Panc1 (cell line): ENCODE measurements around the gene ARHGDIB. TPM values are rescaled to one million over a fixed set of nuclear protein-coding genes. Genes with fewer than 3 reads are reported as not detected.

Experiments
- ATAC-seq: fragments of 200-7000 bp; cut with Tn5 transposase; 2 replicates; pipeline ENCODE4 v1.9.1; 2020; ENCODE audit warnings: mild to moderate bottlenecking, moderate library complexity
- BruUV-seq: library from RNA; stranded (reverse); fragments of 400-500 nt; replicated peaks from 2 replicates; lab custom pipeline; 2021; lab: Mats Ljungman, UMichigan
- CTCF ChIA-PET: fragments of 300-600 bp; sonication (Branson Sonifier 250); formaldehyde crosslinking; loops from one replicate; lab custom pipeline; 2022; ENCODE audit warnings: antibody characterized with exemption; lab: Charles Lee
- POLR2A ChIA-PET: fragments of 300-600 bp; sonication (Branson Sonifier 250); formaldehyde crosslinking; loops from one replicate; lab custom pipeline; 2022; ENCODE audit warnings: antibody characterized with exemption; lab: Charles Lee
- DNase-seq: peaks from one replicate; pipeline ENCODE4 v3.0.0-alpha.2; 2010; ENCODE audit warnings: low read depth, low spot score
- H3K27ac ChIP-seq: 2 replicates; pipeline ENCODE4 v1.5.1; 2011; ENCODE audit warnings: mild to moderate bottlenecking, low read length, inconsistent platforms
- H3K27me3 ChIP-seq: fragments of 200-500 bp; sonication (Bioruptor generic); 2 replicates; pipeline ENCODE4 v1.6.0; 2014; ENCODE audit warnings: low read length, inconsistent platforms; ENCODE audit not compliant: control insufficient read depth, insufficient read depth
- H3K36me3 ChIP-seq: fragments of 200-500 bp; sonication (Bioruptor generic); 2 replicates; pipeline ENCODE4 v1.5.1; 2014; ENCODE audit warnings: inconsistent platforms, mild to moderate bottlenecking, low read length, moderate library complexity; ENCODE audit not compliant: control insufficient read depth, insufficient read depth
- H3K4me1 ChIP-seq: 2 replicates; pipeline ENCODE4 v1.5.1; 2011; ENCODE audit warnings: inconsistent platforms, mild to moderate bottlenecking, low read length, moderate library complexity; ENCODE audit not compliant: control insufficient read depth, insufficient read depth
- H3K4me3 ChIP-seq, 2 experiments: 2 replicates each; pipeline ENCODE4 v1.5.1; 2011 to 2012; ENCODE audit warnings: low read depth in 2 of 2, low read length in 2 of 2, mild to moderate bottlenecking in 2 of 2, inconsistent platforms in 1 of 2, moderate library complexity in 1 of 2
- H3K9me3 ChIP-seq: fragments of 200-500 bp; sonication (Bioruptor generic); 2 replicates; pipeline ENCODE4 v1.5.1; 2014; ENCODE audit warnings: low read depth, mild to moderate bottlenecking, inconsistent platforms, low read length, moderate library complexity; ENCODE audit not compliant: control insufficient read depth, insufficient read depth
- CTCF ChIP-seq: fragments of 450-650 bp; IDR thresholded peaks from 2 replicates; pipeline ENCODE4 v1.5.1; 2017; ENCODE audit warnings: mild to moderate bottlenecking
- POLR2AphosphoS5 ChIP-seq: IDR thresholded peaks from 2 replicates; pipeline ENCODE4 v1.6.1; 2012; ENCODE audit warnings: mild to moderate bottlenecking, low read depth, low read length, moderate library complexity
- REST ChIP-seq, 2 experiments: IDR thresholded peaks; 2 replicates each; pipeline ENCODE4 v1.6.1; 2011 to 2012; ENCODE audit warnings: low read depth in 2 of 2, control low read depth in 1 of 2, low read length in 1 of 2, mild to moderate bottlenecking in 1 of 2, moderate library complexity in 1 of 2; ENCODE audit not compliant: insufficient read depth in 1 of 2
- SIN3A ChIP-seq: IDR thresholded peaks from 2 replicates; pipeline ENCODE4 v1.6.1; 2012; ENCODE audit warnings: low read depth, mild to moderate bottlenecking, low read length, moderate library complexity, borderline replicate concordance; ENCODE audit not compliant: insufficient read depth
- TCF7L2 ChIP-seq: IDR thresholded peaks from 2 replicates; pipeline ENCODE4 v1.6.1; 2011; ENCODE audit warnings: mild to moderate bottlenecking, low read depth, low read length, inconsistent platforms
- in situ Hi-C: cut with HindIII; loops from 2 replicates; pipeline ENCODE4 v1.10.0; 2016; ENCODE audit warnings: low sequenced_read_pairs, low pct_unique_long_range_greater_than_20kb
- intact Hi-C: fragments of 100-400 bp; cut with micrococcal nuclease; formaldehyde crosslinking; loops from one replicate; pipeline ENCODE4 v1.10.0; 2022; ENCODE audit not compliant: unreplicated experiment
- total RNA-seq: library from RNA; stranded (reverse); gene quantifications from one replicate; pipeline ENCODE4 v1.2.1, GENCODE V29; 2021; ENCODE audit not compliant: unreplicated experiment

The ARHGDIB gene
- total RNA-seq, 1 experiment from 2014 or later: 1.6 TPM

- BruUV-seq: no TSS peak
- POLR2A ChIA-PET: no interaction called here
Observed at GRCh38 chr12:14984036-14984435, 22.6 kb upstream of the ARHGDIB start.

GRCh38 chr12:14982991-14983390, 21.6 kb upstream of the ARHGDIB start:
- Histone ChIP-seq H3K9me3 (no peaks in the 10 kb centered on the region), H3K27me3 (no peaks in the 10 kb centered on the region), H3K36me3 (no peaks in the 10 kb centered on the region), H3K4me1 (no peaks in the 10 kb centered on the region), H3K4me3 (no peak overlapping the region), H3K27ac (no peak overlapping the region)
- no peak for TF ChIP-seq SIN3A
- TF ChIP-seq POLR2AphosphoS5: no peak
- TF ChIP-seq CTCF: no peak
- ATAC-seq (no peak), DNase-seq (no peak)
- POLR2A ChIA-PET: no interaction called here
- CTCF ChIA-PET: interaction anchor here (0.7 kb wide), 1 partner anchor 137 kb away, joined by 3 read pairs; no protein-coding TSS in a partner anchor
- in situ Hi-C loops: no loop called here
- BruUV-seq: no TSS peak
- intact Hi-C loops: no loop called here

More at GRCh38 chr12:14984036-14984435, 22.6 kb upstream of the ARHGDIB start:
- intact Hi-C loops (no loop called here), in situ Hi-C loops (no loop called here)
- H3K27ac ChIP-seq: no peak overlapping the region
- H3K36me3 ChIP-seq: no peaks in the 10 kb centered on the region
- H3K9me3 ChIP-seq: no peaks in the 10 kb centered on the region
- TF ChIP-seq POLR2AphosphoS5 (no peak), REST (IDR thresholded peaks at IDR 0.05; ENCODE audit: insufficient read depth in 1 of 2, low read depth in 2 of 2, low read length in 1 of 2) (no peak), CTCF (no peak), SIN3A (no peak), TCF7L2 (no peak)
- H3K4me1 ChIP-seq: no peaks in the 10 kb centered on the region
- ATAC-seq (no peak), DNase-seq (no peak)
- H3K27me3 ChIP-seq: no peaks in the 10 kb centered on the region
- CTCF ChIA-PET: no interaction called here
- no peak overlapping the region for H3K4me3 ChIP-seq
